Osteoblast (primary cell): ENCODE data around the gene YWHAE. TPM values are rescaled to one million over a fixed set of nuclear protein-coding genes. Genes with fewer than 3 reads are reported as not detected.
"Not testable (repeated sequence)": the region's sequence is repeated elsewhere in the genome, so short reads cannot be mapped to it uniquely, and the experiment has no call there.

Experiments
- DNase-seq: peaks from one replicate; pipeline ENCODE4 v3.0.0; 2011; ENCODE audit warnings: low spot score, mixed read lengths; ENCODE audit not compliant: insufficient read length; ENCODE audit errors: missing footprints
- H2AFZ ChIP-seq: 2 replicates; pipeline ENCODE4 v1.6.0; 2011; ENCODE audit warnings: mild to moderate bottlenecking, low read length
- H3K27ac ChIP-seq: 2 replicates; pipeline ENCODE4 v1.5.1; 2011; ENCODE audit warnings: mild to moderate bottlenecking, low read depth, low read length, moderate library complexity
- H3K27me3 ChIP-seq: 2 replicates; pipeline ENCODE4 v1.6.0; 2012; ENCODE audit warnings: mild to moderate bottlenecking, control low read depth, inconsistent platforms, low read length, moderate library complexity; ENCODE audit not compliant: insufficient read depth
- H3K36me3 ChIP-seq: 2 replicates; pipeline ENCODE4 v1.5.1; 2011; ENCODE audit warnings: mild to moderate bottlenecking, low read length, control low read depth, moderate library complexity; ENCODE audit not compliant: insufficient read depth
- H3K4me1 ChIP-seq: 2 replicates; pipeline ENCODE4 v1.5.1; 2011; ENCODE audit warnings: mild to moderate bottlenecking, low read length, control low read depth, moderate library complexity; ENCODE audit not compliant: insufficient read depth
- H3K4me2 ChIP-seq: 2 replicates; pipeline ENCODE4 v1.6.0; 2011; ENCODE audit warnings: mild to moderate bottlenecking, low read length; ENCODE audit not compliant: insufficient read depth
- H3K4me3 ChIP-seq: fragments of 200-600 bp; sonication (generic); 3 replicates; pipeline ENCODE4 v1.5.1; 2012; ENCODE audit warnings: mild to moderate bottlenecking, low read length, inconsistent platforms; ENCODE audit not compliant: insufficient read depth
- H3K79me2 ChIP-seq: 2 replicates; pipeline ENCODE4 v1.6.0; 2012; ENCODE audit warnings: mild to moderate bottlenecking, low read length, control low read depth, inconsistent platforms; ENCODE audit not compliant: insufficient read depth
- H3K9me3 ChIP-seq: 2 replicates; pipeline ENCODE4 v1.5.1; 2011; ENCODE audit warnings: low read depth, low read length, control low read depth
- H4K20me1 ChIP-seq: 2 replicates; pipeline ENCODE4 v1.6.0; 2012; ENCODE audit warnings: mild to moderate bottlenecking, low read length, control low read depth; ENCODE audit not compliant: insufficient read depth
- CTCF ChIP-seq: IDR thresholded peaks from 2 replicates; pipeline ENCODE4 v1.5.1; 2011; ENCODE audit warnings: mild to moderate bottlenecking, low read depth, low read length, moderate library complexity; ENCODE audit errors: extremely low read depth
- total RNA-seq: library from RNA; depleted of rRNA; stranded (reverse); fragments of >200 nt; gene quantifications from 2 replicates; pipeline ENCODE4 v1.2.3, GENCODE V29; 2012

Gene YWHAE
- total RNA-seq, 1 donor, result 433 TPM

GRCh38 chr17:1379208-1379929, 20.7 kb downstream of the YWHAE start:
- no peak overlapping the region for H3K4me2 ChIP-seq
- H3K79me2 ChIP-seq, result peaks cover 99% of the 10 kb centered on the region
- no peak for TF ChIP-seq CTCF
- peaks cover 42% of the 10 kb centered on the region for H3K4me1 ChIP-seq
- no peaks in the 10 kb centered on the region for H3K27me3 ChIP-seq
- no peak overlapping the region for H3K4me3 ChIP-seq
- H3K27ac ChIP-seq, result peak overlapping the region; percentile 43
- H4K20me1 ChIP-seq, result peaks cover 96% of the 10 kb centered on the region
- DNase-seq, result no peak
- peaks cover 9% of the 10 kb centered on the region for H3K36me3 ChIP-seq
- H3K9me3 ChIP-seq, result no peaks in the 10 kb centered on the region
- H2AFZ ChIP-seq, result no peak overlapping the region

- H3K27ac ChIP-seq, H2AFZ ChIP-seq, H3K4me3 ChIP-seq, H3K9me3 ChIP-seq, H3K4me2 ChIP-seq, H3K27me3 ChIP-seq, DNase-seq: not testable (repeated sequence)
- H4K20me1 ChIP-seq, result peaks cover 96% of the 10 kb centered on the region
- H3K4me1 ChIP-seq, result peaks cover 42% of the 10 kb centered on the region
- peaks cover 99% of the 10 kb centered on the region for H3K79me2 ChIP-seq
- H3K36me3 ChIP-seq, result peaks cover 11% of the 10 kb centered on the region
These were observed 21.6 kb downstream of the YWHAE start for GRCh38 chr17:1378476-1378860.

DNA sequence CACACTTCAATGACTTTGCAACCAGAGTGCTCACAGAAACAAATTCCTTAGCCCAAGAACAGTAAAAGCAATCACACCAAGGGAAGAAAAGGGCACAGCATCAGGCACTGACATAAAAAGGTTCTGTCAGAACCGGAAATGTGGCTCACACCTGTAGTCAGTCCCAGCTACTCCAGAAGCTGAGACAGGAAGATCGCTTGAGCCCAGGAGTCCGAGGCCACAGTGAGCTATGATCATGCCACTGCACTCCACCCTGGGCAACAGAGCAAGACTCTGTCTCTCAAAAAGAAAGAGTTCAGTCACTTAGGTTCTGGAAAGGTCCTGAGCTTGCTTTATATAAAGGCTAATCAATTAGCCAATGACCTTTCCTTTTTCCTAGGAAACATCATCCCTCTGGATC, 22.7 kb downstream of the YWHAE start:
- DNase-seq, result no peak
- H3K4me1 ChIP-seq, result peaks cover 45% of the 10 kb centered on the region
- H3K27me3 ChIP-seq, result no peaks in the 10 kb centered on the region
- TF ChIP-seq CTCF, result no peak
- H3K9me3 ChIP-seq, result no peaks in the 10 kb centered on the region
- peaks cover 96% of the 10 kb centered on the region for H4K20me1 ChIP-seq
- no peak overlapping the region for H3K4me2 ChIP-seq
- no peak overlapping the region for H2AFZ ChIP-seq
- peaks cover 21% of the 10 kb centered on the region for H3K36me3 ChIP-seq
- H3K79me2 ChIP-seq, result peaks cover 99% of the 10 kb centered on the region
- H3K4me3 ChIP-seq, result no peak overlapping the region
- H3K27ac ChIP-seq, result peak overlapping the region; percentile 41

- Histone ChIP-seq H3K27me3 (no peaks in the 10 kb centered on the region), H3K79me2 (peaks cover 100% of the 10 kb centered on the region), H2AFZ (no peak overlapping the region), H3K27ac (peak overlapping the region; percentile 36), H3K9me3 (no peaks in the 10 kb centered on the region), H3K36me3 (peaks cover 25% of the 10 kb centered on the region), H3K4me2 (no peak overlapping the region), H3K4me1 (peaks cover 40% of the 10 kb centered on the region), H3K4me3 (no peak overlapping the region), H4K20me1 (peaks cover 100% of the 10 kb centered on the region)
- TF ChIP-seq CTCF, result no peak
- no peak for DNase-seq
These were observed 24.0 kb downstream of the YWHAE start for GRCh38 chr17:1376061-1376460.
